NT2/D1 (cell line): ENCODE results near the gene SORBS2.

Experiments
- SUZ12 ChIP-seq: IDR thresholded peaks from 2 replicates; pipeline ENCODE4 v1.6.1; 2011; ENCODE audit not compliant: insufficient read length, insufficient read depth; ENCODE audit errors: extremely low read depth
- YY1 ChIP-seq: IDR thresholded peaks from 2 replicates; pipeline ENCODE4 v1.6.1; 2011; ENCODE audit not compliant: insufficient read length, insufficient read depth
- ZNF274 ChIP-seq: IDR thresholded peaks from 2 replicates; pipeline ENCODE4 v1.6.1; 2011; ENCODE audit warnings: mild to moderate bottlenecking, low read depth, low read length

GRCh38 chr4:185559915-185560281 lies 252.1 kb downstream of the SORBS2 start:
- no peak for TF ChIP-seq SUZ12
- no peak for TF ChIP-seq YY1
- no peak for TF ChIP-seq ZNF274
